Neural progenitor cell (in vitro differentiated cells): ENCODE data around the gene AHRR. TPM values are rescaled to one million over a fixed set of nuclear protein-coding genes. Genes with fewer than 3 reads are reported as not detected.
A peak's percentile ranks its signal among the peaks of the same experiment; 100 is the strongest.

Source experiments
- DNase-seq: peaks from one replicate; pipeline ENCODE4 v3.0.0-alpha.2; 2016; ENCODE audit warnings: low spot score
- H2AFZ ChIP-seq: fragments of 200-600 bp; sonication (generic); replicated peaks from 2 replicates; pipeline ENCODE4 v1.6.1; 2016; ENCODE audit warnings: antibody characterized with exemption
- H3F3A ChIP-seq: fragments of 200-600 bp; sonication (generic); 2 replicates; pipeline ENCODE4 v1.6.1; 2016; ENCODE audit warnings: antibody characterized with exemption, low read depth
- H3K27ac ChIP-seq: fragments of 200-600 bp; sonication (generic); 2 replicates; pipeline ENCODE4 v1.5.1; 2016; ENCODE audit warnings: mild to moderate bottlenecking
- H3K27me3 ChIP-seq: fragments of 200-600 bp; sonication (generic); 2 replicates; pipeline ENCODE4 v1.6.1; 2016; ENCODE audit warnings: mild to moderate bottlenecking, moderate library complexity
- H3K36me3 ChIP-seq: fragments of 200-600 bp; sonication (generic); 2 replicates; pipeline ENCODE4 v1.5.1; 2016
- H3K4me1 ChIP-seq: fragments of 200-600 bp; sonication (generic); 2 replicates; pipeline ENCODE4 v1.6.1; 2016; ENCODE audit warnings: mixed run types
- H3K4me2 ChIP-seq: fragments of 200-600 bp; sonication (generic); 2 replicates; pipeline ENCODE4 v1.6.1; 2016
- H3K4me3 ChIP-seq: fragments of 200-600 bp; sonication (generic); 2 replicates; pipeline ENCODE4 v1.5.1; 2016
- H3K79me2 ChIP-seq: fragments of 200-600 bp; sonication (generic); 2 replicates; pipeline ENCODE4 v1.6.1; 2016; ENCODE audit warnings: low read depth
- H3K9ac ChIP-seq: fragments of 200-600 bp; sonication (generic); 2 replicates; pipeline ENCODE4 v1.6.1; 2016
- H3K9me3 ChIP-seq: fragments of 200-600 bp; sonication (generic); 2 replicates; pipeline ENCODE4 v1.5.1; 2016; ENCODE audit warnings: low read depth
- H4K20me1 ChIP-seq: fragments of 200-600 bp; sonication (generic); 2 replicates; pipeline ENCODE4 v1.6.1; 2016; ENCODE audit warnings: low read depth
- H3K27ac Mint-ChIP-seq: 3 replicates; pipeline ENCODE4 v1.8.0; 2021; ENCODE audit warnings: mixed read lengths
- H3K27me3 Mint-ChIP-seq: 2 replicates; pipeline ENCODE4 v1.8.0; 2022; ENCODE audit warnings: low read depth, mild to moderate bottlenecking, inconsistent platforms, moderate library complexity, mixed read lengths; ENCODE audit not compliant: insufficient read depth
- H3K36me3 Mint-ChIP-seq: 3 replicates; pipeline ENCODE4 v1.8.0; 2021; ENCODE audit warnings: mixed read lengths
- H3K4me1 Mint-ChIP-seq: 3 replicates; pipeline ENCODE4 v1.8.0; 2021; ENCODE audit warnings: mixed read lengths
- H3K4me3 Mint-ChIP-seq: 3 replicates; pipeline ENCODE4 v1.8.0; 2021; ENCODE audit warnings: mild to moderate bottlenecking, moderate library complexity, mixed read lengths
- H3K9me3 Mint-ChIP-seq: 3 replicates; pipeline ENCODE4 v1.8.0; 2020; ENCODE audit warnings: mixed read lengths
- EZH2 ChIP-seq: fragments of 200-600 bp; sonication (generic); IDR thresholded peaks from 2 replicates; pipeline ENCODE4 v1.6.1; 2017; ENCODE audit warnings: antibody characterized with exemption, mild to moderate bottlenecking, moderate library complexity
- EZH2phosphoT487 ChIP-seq: fragments of 200-600 bp; sonication (generic); IDR thresholded peaks from 2 replicates; pipeline ENCODE4 v1.6.1; 2017; ENCODE audit warnings: antibody characterized with exemption
- total RNA-seq: library from RNA; depleted of rRNA; stranded (reverse); fragments of >200 nt; gene quantifications from 2 replicates; pipeline ENCODE4 v1.2.3, GENCODE V29; 2015; ENCODE audit warnings: low replicate concordance
- TF ChIP-seq, protein P1 (sequence below): fragments of 200-600 bp; sonication (generic); IDR thresholded peaks from 2 replicates; pipeline ENCODE4 v1.5.1; 2017; ENCODE audit warnings: antibody characterized with exemption, mild to moderate bottlenecking

Gene AHRR
- total RNA-seq, 1 donor from 2014 or later, result 0.34 TPM

DNA sequence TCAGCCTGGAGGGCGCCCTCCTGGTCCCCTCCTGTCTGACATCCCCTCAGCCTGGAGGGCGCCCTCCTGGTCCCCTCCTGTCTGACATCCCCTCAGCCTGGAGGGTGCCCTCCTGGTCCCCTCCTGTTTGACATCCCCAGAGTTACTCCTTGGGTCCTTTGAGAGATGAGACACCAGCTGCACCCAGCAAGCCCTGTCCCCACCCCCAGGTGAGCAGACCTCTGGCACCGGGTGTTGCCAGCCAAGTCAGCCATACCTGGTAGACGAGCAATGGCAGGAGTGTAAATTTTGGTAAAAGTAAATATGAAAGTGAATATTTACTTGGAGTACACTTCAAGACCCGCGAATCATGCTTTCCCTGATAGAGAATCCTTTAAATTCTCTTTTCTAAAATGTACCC lies 146.9 kb downstream of the AHRR start:
- no peak for TF ChIP-seq EZH2phosphoT487
- TF ChIP-seq EZH2, result no peak
- TF ChIP-seq, protein P1, sequence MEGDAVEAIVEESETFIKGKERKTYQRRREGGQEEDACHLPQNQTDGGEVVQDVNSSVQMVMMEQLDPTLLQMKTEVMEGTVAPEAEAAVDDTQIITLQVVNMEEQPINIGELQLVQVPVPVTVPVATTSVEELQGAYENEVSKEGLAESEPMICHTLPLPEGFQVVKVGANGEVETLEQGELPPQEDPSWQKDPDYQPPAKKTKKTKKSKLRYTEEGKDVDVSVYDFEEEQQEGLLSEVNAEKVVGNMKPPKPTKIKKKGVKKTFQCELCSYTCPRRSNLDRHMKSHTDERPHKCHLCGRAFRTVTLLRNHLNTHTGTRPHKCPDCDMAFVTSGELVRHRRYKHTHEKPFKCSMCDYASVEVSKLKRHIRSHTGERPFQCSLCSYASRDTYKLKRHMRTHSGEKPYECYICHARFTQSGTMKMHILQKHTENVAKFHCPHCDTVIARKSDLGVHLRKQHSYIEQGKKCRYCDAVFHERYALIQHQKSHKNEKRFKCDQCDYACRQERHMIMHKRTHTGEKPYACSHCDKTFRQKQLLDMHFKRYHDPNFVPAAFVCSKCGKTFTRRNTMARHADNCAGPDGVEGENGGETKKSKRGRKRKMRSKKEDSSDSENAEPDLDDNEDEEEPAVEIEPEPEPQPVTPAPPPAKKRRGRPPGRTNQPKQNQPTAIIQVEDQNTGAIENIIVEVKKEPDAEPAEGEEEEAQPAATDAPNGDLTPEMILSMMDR, result no peak
- Histone ChIP-seq H2AFZ (no peak overlapping the region), H4K20me1 (peaks cover 14% of the 10 kb centered on the region), H3K36me3 (no peaks in the 10 kb centered on the region), H3K4me3 (no peak overlapping the region), H3K27ac (no peak overlapping the region), H3F3A (peaks cover 8% of the 10 kb centered on the region), H3K9ac (no peak overlapping the region), H3K4me1 (peaks cover 11% of the 10 kb centered on the region), H3K9me3 (no peaks in the 10 kb centered on the region), H3K79me2 (peaks cover 5% of the 10 kb centered on the region), H3K27me3 (peaks cover 3% of the 10 kb centered on the region), H3K4me2 (no peak overlapping the region)
- Mint-ChIP-seq H3K9me3 (no peaks in the 10 kb centered on the region), H3K4me3 (no peak overlapping the region), H3K4me1 (peaks cover 13% of the 10 kb centered on the region), H3K27me3 (peaks cover 3% of the 10 kb centered on the region), H3K27ac (no peak overlapping the region), H3K36me3 (peaks cover 6% of the 10 kb centered on the region)
- DNase-seq, result no peak

DNA sequence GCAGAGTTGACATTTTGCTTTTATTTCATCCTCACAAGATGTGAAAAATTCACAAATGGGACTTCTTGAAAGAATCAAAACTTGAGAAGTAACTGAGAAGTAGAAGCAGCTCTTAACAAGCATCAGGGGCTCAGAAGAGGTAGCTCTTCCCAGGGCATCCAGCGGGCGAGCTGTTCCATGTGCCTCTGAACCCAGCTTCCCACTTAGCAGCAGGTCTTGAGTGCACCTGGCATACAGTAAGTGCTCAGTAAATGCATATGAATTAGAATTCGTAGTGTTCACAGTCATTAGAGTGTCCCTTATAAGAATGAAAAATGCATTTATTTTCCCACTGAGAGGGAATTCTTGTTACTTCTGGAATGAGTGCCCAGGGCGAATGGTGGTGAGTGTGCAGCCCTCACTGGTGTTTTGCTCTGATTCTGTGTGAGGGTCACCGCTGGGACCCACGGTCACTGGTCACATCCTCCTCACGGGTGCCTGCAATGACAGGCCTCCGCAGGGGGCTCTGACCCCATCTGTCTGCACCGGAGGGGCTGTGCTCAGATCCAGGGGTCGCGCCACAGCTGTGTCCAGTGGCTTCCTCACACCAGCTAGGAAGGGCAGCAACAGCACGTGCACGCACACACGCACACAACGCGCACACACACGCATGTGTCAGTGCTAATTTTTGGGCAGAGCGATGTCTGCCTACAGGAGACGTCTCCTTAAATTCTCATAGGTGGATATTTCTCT lies 148.4 kb downstream of the AHRR start:
- Mint-ChIP-seq H3K36me3 (peaks cover 2% of the 10 kb centered on the region), H3K27ac (no peak overlapping the region), H3K4me3 (peak overlapping the region; percentile 48), H3K27me3 (peaks cover 6% of the 10 kb centered on the region), H3K9me3 (no peaks in the 10 kb centered on the region), H3K4me1 (peaks cover 13% of the 10 kb centered on the region)
- Histone ChIP-seq H3K27ac (no peak overlapping the region), H3K4me1 (peaks cover 15% of the 10 kb centered on the region), H3K9me3 (no peaks in the 10 kb centered on the region), H3K9ac (no peak overlapping the region), H4K20me1 (peaks cover 22% of the 10 kb centered on the region), H3K27me3 (peaks cover 18% of the 10 kb centered on the region), H3K4me2 (no peak overlapping the region), H3K36me3 (no peaks in the 10 kb centered on the region), H3K79me2 (peaks cover 5% of the 10 kb centered on the region), H3K4me3 (no peak overlapping the region), H3F3A (peaks cover 8% of the 10 kb centered on the region), H2AFZ (no peak overlapping the region)
- no peak for DNase-seq
- TF ChIP-seq, protein P1, result no peak
- TF ChIP-seq EZH2phosphoT487 (no peak), EZH2 (no peak)

DNA sequence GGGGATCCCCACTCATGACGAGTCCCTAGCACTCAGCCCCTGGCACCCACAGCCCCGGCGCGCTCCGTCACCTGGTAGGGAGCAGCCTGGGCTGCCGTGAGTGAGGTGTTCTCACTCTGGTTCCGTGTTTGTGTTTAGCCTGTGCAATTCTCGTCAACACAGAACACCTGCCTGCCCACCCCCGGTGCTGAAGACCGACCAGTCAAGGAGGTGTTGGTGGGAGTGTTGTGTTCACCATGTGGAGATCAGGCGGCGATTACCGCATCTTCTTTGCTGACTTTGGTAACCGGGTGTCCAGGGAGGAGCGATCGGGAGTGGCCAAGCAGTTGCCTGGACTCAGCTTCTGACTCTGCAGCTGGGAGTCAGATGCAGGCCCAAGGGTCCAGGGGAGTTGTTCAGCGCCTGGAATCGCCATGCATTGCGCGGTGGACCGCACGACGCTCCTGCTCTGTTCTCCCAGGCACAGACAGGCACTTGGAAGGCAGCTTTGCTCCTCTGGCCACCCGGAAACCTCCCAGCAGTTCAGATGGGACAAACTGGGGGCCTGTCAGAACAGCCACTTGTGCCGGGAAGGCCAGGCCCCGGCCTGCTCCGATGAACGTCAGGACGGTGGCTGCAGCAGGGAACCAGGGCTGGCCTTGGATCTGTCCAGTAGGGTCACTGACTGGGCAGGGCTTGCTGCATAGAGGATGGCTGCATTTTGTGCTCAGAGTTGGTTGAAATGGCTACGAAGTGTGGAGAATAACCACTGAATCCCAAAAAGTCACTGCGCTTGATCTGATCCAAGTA lies 149.6 kb downstream of the AHRR start:
- Histone ChIP-seq H3K79me2 (peaks cover 5% of the 10 kb centered on the region), H3K9ac (no peak overlapping the region), H3K9me3 (no peaks in the 10 kb centered on the region), H3K27me3 (peaks cover 30% of the 10 kb centered on the region), H3K36me3 (no peaks in the 10 kb centered on the region), H3K4me2 (peak overlapping the region; percentile 81), H3K27ac (no peak overlapping the region), H3F3A (peaks cover 8% of the 10 kb centered on the region), H3K4me3 (peak overlapping the region; percentile 49), H3K4me1 (peaks cover 15% of the 10 kb centered on the region), H2AFZ (no peak overlapping the region), H4K20me1 (peaks cover 35% of the 10 kb centered on the region)
- Mint-ChIP-seq H3K9me3 (no peaks in the 10 kb centered on the region), H3K36me3 (peaks cover 2% of the 10 kb centered on the region), H3K27ac (no peak overlapping the region), H3K4me3 (peak overlapping the region; percentile 75), H3K27me3 (peaks cover 9% of the 10 kb centered on the region), H3K4me1 (peaks cover 15% of the 10 kb centered on the region)
- no peak for DNase-seq
- TF ChIP-seq EZH2, result no peak
- TF ChIP-seq EZH2phosphoT487, result no peak
- TF ChIP-seq, protein P1, result no peak
